B cell (primary cell): ENCODE measurements around the gene KCNK4.

ENCODE experiments used
- EZH2 ChIP-seq: IDR thresholded peaks from 2 replicates; pipeline ENCODE4 v1.6.1; 2012; ENCODE audit warnings: borderline replicate concordance, low read depth, mild to moderate bottlenecking, moderate library complexity, low read length; ENCODE audit not compliant: insufficient read depth, poor library complexity, severe bottlenecking
- TF ChIP-seq, protein P1 (sequence below): fragments of 200-600 bp; IDR thresholded peaks from one replicate; pipeline ENCODE4 v1.8.0; 2022; ENCODE audit warnings: antibody characterized with exemption, mild to moderate bottlenecking

DNA sequence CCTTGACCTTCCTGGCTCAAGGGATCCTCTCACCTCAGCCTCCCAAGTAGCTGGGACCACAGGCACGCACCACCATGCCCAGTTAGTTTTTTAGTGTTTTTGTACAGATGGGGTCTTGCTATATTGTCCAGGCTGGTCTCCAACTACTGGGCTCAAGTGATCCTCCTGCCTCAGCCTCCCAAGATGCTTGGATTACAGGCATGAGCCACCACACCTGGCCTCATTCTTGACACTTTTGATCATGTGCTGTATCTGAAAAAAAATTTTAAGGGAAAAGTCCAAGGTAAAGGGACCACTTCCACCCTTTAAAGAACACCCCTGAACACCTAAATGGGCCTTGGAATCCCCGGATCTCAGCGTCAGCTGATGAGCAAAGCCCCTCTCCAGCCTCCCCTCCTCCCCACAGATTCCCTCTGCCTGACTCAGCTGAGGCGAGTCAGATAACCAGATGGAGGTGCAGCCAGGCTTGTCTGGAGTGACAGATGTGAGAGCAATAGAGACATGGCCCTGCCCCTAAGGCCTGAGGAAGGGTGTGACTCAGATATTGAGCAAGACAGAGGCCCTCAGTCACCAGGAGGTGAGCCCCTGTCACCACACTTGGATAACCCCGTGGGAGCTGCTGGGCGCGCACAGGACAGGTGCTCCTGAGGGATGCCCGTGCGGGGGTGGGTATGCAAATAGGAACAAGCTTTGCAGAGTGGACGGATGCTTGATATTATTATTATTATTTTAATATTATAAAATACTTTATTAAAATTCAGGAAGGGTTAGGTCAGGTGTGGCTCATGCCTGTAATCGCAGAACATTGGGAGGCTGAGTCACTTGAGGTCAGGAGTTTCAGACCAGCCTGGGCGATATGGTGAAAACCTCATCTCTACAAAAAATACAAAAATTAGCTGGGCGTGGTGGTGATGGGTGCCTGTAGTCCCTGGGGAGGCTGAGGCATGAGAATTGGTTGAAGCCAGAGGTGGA lies 43.9 kb downstream of the KCNK4 start:
- TF ChIP-seq, protein P1, sequence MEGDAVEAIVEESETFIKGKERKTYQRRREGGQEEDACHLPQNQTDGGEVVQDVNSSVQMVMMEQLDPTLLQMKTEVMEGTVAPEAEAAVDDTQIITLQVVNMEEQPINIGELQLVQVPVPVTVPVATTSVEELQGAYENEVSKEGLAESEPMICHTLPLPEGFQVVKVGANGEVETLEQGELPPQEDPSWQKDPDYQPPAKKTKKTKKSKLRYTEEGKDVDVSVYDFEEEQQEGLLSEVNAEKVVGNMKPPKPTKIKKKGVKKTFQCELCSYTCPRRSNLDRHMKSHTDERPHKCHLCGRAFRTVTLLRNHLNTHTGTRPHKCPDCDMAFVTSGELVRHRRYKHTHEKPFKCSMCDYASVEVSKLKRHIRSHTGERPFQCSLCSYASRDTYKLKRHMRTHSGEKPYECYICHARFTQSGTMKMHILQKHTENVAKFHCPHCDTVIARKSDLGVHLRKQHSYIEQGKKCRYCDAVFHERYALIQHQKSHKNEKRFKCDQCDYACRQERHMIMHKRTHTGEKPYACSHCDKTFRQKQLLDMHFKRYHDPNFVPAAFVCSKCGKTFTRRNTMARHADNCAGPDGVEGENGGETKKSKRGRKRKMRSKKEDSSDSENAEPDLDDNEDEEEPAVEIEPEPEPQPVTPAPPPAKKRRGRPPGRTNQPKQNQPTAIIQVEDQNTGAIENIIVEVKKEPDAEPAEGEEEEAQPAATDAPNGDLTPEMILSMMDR = no peak
- TF ChIP-seq EZH2 = no peak
